Measurements from ENCODE around the gene RHOU.

DNA sequence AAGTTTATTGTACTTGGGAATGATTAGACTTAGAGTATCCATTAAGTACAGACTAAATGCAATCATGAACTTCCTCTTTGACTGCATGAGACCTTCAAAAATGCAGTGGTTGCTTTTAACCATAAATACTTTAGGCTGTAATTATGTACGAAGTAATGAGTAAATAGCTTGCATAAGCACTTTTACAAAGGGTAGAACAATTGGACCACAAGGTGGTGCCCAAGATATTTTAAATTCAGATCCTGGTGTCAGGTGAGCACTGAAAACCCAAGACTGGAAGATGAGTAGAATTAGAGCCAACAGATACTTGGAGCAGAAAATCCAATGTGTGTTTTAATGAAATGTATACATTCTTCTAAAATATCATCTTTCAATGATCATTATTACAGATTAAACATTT, 43.4 kb upstream of the RHOU start:
- TF ChIP-seq CTCF (IDR thresholded peaks at IDR 0.05; ENCODE audit: poor library complexity, severe bottlenecking) (peak; percentile 27), POLR2AphosphoS5 (IDR thresholded peaks at IDR 0.05) (no peak), EZH2 (IDR thresholded peaks at IDR 0.05; ENCODE audit: borderline replicate concordance, insufficient read depth, low read length, poor library complexity, severe bottlenecking) (no peak), EP300 (conservative IDR thresholded peaks at IDR 0.05; ENCODE audit: poor library complexity, severe bottlenecking) (no peak), TAF1 (IDR thresholded peaks at IDR 0.05; ENCODE audit: low read depth) (no peak)

All from neural cell (in vitro differentiated cells).